Testis (tissue), 3 donors: ENCODE results near the gene NDOR1. TPM values are rescaled to one million over a fixed set of nuclear protein-coding genes. Genes with fewer than 3 reads are reported as not detected.

ENCODE experiments used
- DNase-seq: peaks from one replicate; pipeline ENCODE4 v3.0.0-alpha.2; 2019
- H3K27ac ChIP-seq, 2 donors: fragments of 200-600 bp; sonication (generic); one replicate each; pipeline ENCODE4 v1.5.1; 2019
- H3K27me3 ChIP-seq: fragments of 200-600 bp; sonication (generic); one replicate; pipeline ENCODE4 v1.5.1; 2019
- H3K36me3 ChIP-seq: fragments of 200-600 bp; sonication (generic); one replicate; pipeline ENCODE4 v1.5.1; 2017; ENCODE audit warnings: low read depth; ENCODE audit errors: missing control alignments
- H3K4me1 ChIP-seq: fragments of 200-600 bp; sonication (generic); one replicate; pipeline ENCODE4 v1.5.1; 2019
- H3K4me3 ChIP-seq, 2 donors: fragments of 200-600 bp; sonication (generic); one replicate each; pipeline ENCODE4 v1.5.1; 2017 to 2019
- H3K9me3 ChIP-seq: fragments of 200-600 bp; sonication (generic); one replicate; pipeline ENCODE4 v1.5.1; 2017
- POLR2A ChIP-seq: fragments of 450-650 bp; IDR thresholded peaks from one replicate; pipeline ENCODE4 v1.6.1; 2017; ENCODE audit warnings: antibody characterized with exemption, mild to moderate bottlenecking, moderate library complexity
- WGBS, 2 donors: methylation state at CpG; one replicate each; pipeline ENCODE4 v1.1.5; 2018; 5-methylcytosine and 5-hydroxymethylcytosine counted together
- intact Hi-C: fragments of 100-400 bp; cut with DNase I; formaldehyde crosslinking; loops from one replicate; pipeline ENCODE4 v1.15.1; 2023; ENCODE audit warnings: low total_unique reads
- microRNA-seq, 2 donors: library from miRNA; unstranded; fragments of <30 nt; microRNA quantifications; one replicate each; pipeline ENCODE4, GENCODE V29; 2016; ENCODE audit warnings: borderline number of aligned reads in 2 of 2, borderline replicate concordance in 1 of 2
- polyA plus RNA-seq: library from polyadenylated mRNA; stranded (reverse); fragments of 350-450 nt; fragmentation: Illumina TruSeq; extraction: RNeasy Lipid Tissue Mini Kit (QIAGEN cat#74804); gene quantifications from one replicate; pipeline ENCODE4 v1.2.3, GENCODE V29; 2014; ENCODE audit warnings: low read depth, low replicate concordance; ENCODE audit not compliant: insufficient read depth
- small RNA-seq, 2 donors: library from RNA; depleted of rRNA; stranded (forward); fragments of <200 nt; gene quantifications; one replicate each; pipeline ENCODE3, GENCODE V24; 2016
- total RNA-seq, 2 donors: library from RNA; depleted of rRNA; stranded (reverse); fragments of >200 nt; gene quantifications; one replicate each; pipeline ENCODE4 v1.2.3, GENCODE V29; 2016
- TF ChIP-seq, protein P1 (sequence below), 3 experiments: fragments of 450-650 bp in 2 of 3; fragments of 200-600 bp in 1 of 3; sonication (generic) in 1 of 3; IDR thresholded peaks; one replicate each; pipeline ENCODE4 v1.5.1; 2016 to 2019; ENCODE audit warnings: antibody characterized with exemption in 3 of 3, mild to moderate bottlenecking in 2 of 3, moderate library complexity in 1 of 3

Gene NDOR1
- total and polyA plus RNA-seq, 3 donors from 2014 or later, result 21.9 to 29.1 (median 27.5) TPM

- no peak for DNase-seq
- Histone ChIP-seq H3K27ac (no peak overlapping the region), H3K27me3 (no peaks in the 10 kb centered on the region), H3K4me1 (peaks cover 10% of the 10 kb centered on the region), H3K4me3 (no peak overlapping the region), H3K36me3 (no peaks in the 10 kb centered on the region), H3K9me3 (no peaks in the 10 kb centered on the region)
- intact Hi-C loops, result no loop called here
- TF ChIP-seq, protein P1, sequence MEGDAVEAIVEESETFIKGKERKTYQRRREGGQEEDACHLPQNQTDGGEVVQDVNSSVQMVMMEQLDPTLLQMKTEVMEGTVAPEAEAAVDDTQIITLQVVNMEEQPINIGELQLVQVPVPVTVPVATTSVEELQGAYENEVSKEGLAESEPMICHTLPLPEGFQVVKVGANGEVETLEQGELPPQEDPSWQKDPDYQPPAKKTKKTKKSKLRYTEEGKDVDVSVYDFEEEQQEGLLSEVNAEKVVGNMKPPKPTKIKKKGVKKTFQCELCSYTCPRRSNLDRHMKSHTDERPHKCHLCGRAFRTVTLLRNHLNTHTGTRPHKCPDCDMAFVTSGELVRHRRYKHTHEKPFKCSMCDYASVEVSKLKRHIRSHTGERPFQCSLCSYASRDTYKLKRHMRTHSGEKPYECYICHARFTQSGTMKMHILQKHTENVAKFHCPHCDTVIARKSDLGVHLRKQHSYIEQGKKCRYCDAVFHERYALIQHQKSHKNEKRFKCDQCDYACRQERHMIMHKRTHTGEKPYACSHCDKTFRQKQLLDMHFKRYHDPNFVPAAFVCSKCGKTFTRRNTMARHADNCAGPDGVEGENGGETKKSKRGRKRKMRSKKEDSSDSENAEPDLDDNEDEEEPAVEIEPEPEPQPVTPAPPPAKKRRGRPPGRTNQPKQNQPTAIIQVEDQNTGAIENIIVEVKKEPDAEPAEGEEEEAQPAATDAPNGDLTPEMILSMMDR (IDR thresholded peaks at IDR 0.05), result no peak
- TF ChIP-seq POLR2A, result no peak
- 83 to 92% methylated on average over 10 to 29 of the region's 29 CpGs for WGBS, 2 donors
Measured at GRCh38 chr9:137265496-137266161, 60.1 kb downstream of the NDOR1 start.

DNA sequence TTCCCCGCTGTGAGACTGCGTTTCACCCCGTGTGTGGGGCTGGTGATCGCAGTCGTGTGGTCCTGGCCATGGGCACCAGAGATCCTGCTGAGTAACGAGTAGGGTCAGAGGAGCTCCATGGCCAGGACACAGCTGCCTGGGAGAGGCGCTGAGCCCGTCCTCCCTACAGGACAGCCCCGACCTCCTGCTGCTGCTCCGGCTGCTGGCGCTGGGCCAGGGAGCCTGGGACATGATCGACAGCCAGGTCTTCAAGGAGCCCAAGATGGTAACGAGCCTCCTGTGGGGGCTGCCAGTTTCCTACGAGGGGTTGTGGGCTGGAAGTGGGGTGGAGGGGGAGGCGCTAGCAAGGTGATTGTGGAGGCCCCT is 60.6 kb downstream of the NDOR1 start:
- H3K27ac ChIP-seq, result no peak overlapping the region
- H3K36me3 ChIP-seq, result no peaks in the 10 kb centered on the region
- no peak for DNase-seq

More for the DNA sequence above, 60.6 kb downstream of the NDOR1 start:
- Histone ChIP-seq H3K4me3 (no peak overlapping the region), H3K4me1 (peaks cover 10% of the 10 kb centered on the region), H3K9me3 (no peaks in the 10 kb centered on the region), H3K27me3 (no peaks in the 10 kb centered on the region)
- WGBS, 2 donors, result 87 to 90% methylated on average over 7 to 15 of the region's 15 CpGs
- intact Hi-C loops, result no loop called here
- TF ChIP-seq, protein P1 (IDR thresholded peaks at IDR 0.05), result no peak
- TF ChIP-seq POLR2A, result no peak

Small RNA genes lying within 50 kb of the gene (microRNA-seq; reads per million reads assigned to microRNA genes)
- 0 reads per million in 2 donors for gene MIR3621

Small RNA genes lying within 50 kb of the gene (small RNA-seq; reads per million reads assigned to genes)
- gene MIR3621, result 0 reads per million in 2 donors

Other genes with a start within 250 kb of the NDOR1 start
Only the 30 nearest of the 31 such genes appear.
- 1,000 to 10,000 TPM; 5,554 to 5,948 TPM for gene PTGDS, start 228.2 kb upstream of the NDOR1 start, total RNA-seq
- 4,976 TPM for gene PTGDS, start 228.2 kb upstream of the NDOR1 start, polyA plus RNA-seq
- gene LCNL1, start 222.7 kb upstream of the NDOR1 start, total RNA-seq, result 100 to 1,000 TPM in 1 of 2 donors, 10 to 100 TPM in 1; 59.3 to 131 TPM
- gene LCNL1, start 222.7 kb upstream of the NDOR1 start, polyA plus RNA-seq, result 17.5 TPM
- 10 to 100 TPM; 47.8 to 56.6 TPM for gene PAXX, start 213.3 kb upstream of the NDOR1 start, total RNA-seq
- gene PAXX, start 213.3 kb upstream of the NDOR1 start, polyA plus RNA-seq, result 25.9 TPM
- 1 to 10 TPM; 1.8 to 1.9 TPM for gene CLIC3, start 209.1 kb upstream of the NDOR1 start, total RNA-seq
- gene CLIC3, start 209.1 kb upstream of the NDOR1 start, polyA plus RNA-seq, result 2.8 TPM
- gene ABCA2, start 177.5 kb upstream of the NDOR1 start, total RNA-seq, result 10 to 100 TPM; 56.0 to 65.5 TPM
- gene ABCA2, start 177.5 kb upstream of the NDOR1 start, polyA plus RNA-seq, result 33.6 TPM
- under 1 TPM; 0.06 to 0.24 TPM for gene FUT7, start 173.6 kb upstream of the NDOR1 start, total RNA-seq
- 0.24 TPM for gene FUT7, start 173.6 kb upstream of the NDOR1 start, polyA plus RNA-seq
- gene NPDC1, start 159.5 kb upstream of the NDOR1 start, total RNA-seq, result 100 to 1,000 TPM in 1 of 2 donors, 10 to 100 TPM in 1; 75.9 to 103 TPM
- gene NPDC1, start 159.5 kb upstream of the NDOR1 start, polyA plus RNA-seq, result 47.7 TPM
- gene ENTPD2, start 151.6 kb upstream of the NDOR1 start, total RNA-seq, result 1 to 10 TPM; 5.7 to 9.6 TPM
- gene ENTPD2, start 151.6 kb upstream of the NDOR1 start, polyA plus RNA-seq, result 8.5 TPM
- gene SAPCD2, start 135.1 kb upstream of the NDOR1 start, total RNA-seq, result 1 to 10 TPM; 1.4 to 1.7 TPM
- 0.78 TPM for gene SAPCD2, start 135.1 kb upstream of the NDOR1 start, polyA plus RNA-seq
- gene UAP1L1, start 128.2 kb upstream of the NDOR1 start, total RNA-seq, result 10 to 100 TPM in 1 of 2 donors, 1 to 10 TPM in 1; 7.2 to 10.1 TPM
- 6.9 TPM for gene UAP1L1, start 128.2 kb upstream of the NDOR1 start, polyA plus RNA-seq
- 100 to 1,000 TPM; 122 to 124 TPM for gene MAN1B1, start 118.7 kb upstream of the NDOR1 start, total RNA-seq
- 62.2 TPM for gene MAN1B1, start 118.7 kb upstream of the NDOR1 start, polyA plus RNA-seq
- gene DPP7, start 91.0 kb upstream of the NDOR1 start, total RNA-seq, result 100 to 1,000 TPM; 207 to 215 TPM
- gene DPP7, start 91.0 kb upstream of the NDOR1 start, polyA plus RNA-seq, result 242 TPM
- gene GRIN1, start 66.5 kb upstream of the NDOR1 start, total RNA-seq, result 1 to 10 TPM; 1.5 to 3.8 TPM
- gene GRIN1, start 66.5 kb upstream of the NDOR1 start, polyA plus RNA-seq, result 0.79 TPM
- 1 to 10 TPM; 2.4 to 5.1 TPM for gene LRRC26, start 35.6 kb upstream of the NDOR1 start, total RNA-seq
- not detected for gene LRRC26, start 35.6 kb upstream of the NDOR1 start, polyA plus RNA-seq
- gene TMEM210, start 33.6 kb upstream of the NDOR1 start, total RNA-seq, result 10 to 100 TPM; 19.8 to 37.9 TPM
- 83.2 TPM for gene TMEM210, start 33.6 kb upstream of the NDOR1 start, polyA plus RNA-seq
- gene ANAPC2, start 17.1 kb upstream of the NDOR1 start, total RNA-seq, result 10 to 100 TPM; 91.0 to 98.5 TPM
- gene ANAPC2, start 17.1 kb upstream of the NDOR1 start, polyA plus RNA-seq, result 80.6 TPM
- gene SSNA1, start 17.0 kb upstream of the NDOR1 start, total RNA-seq, result 100 to 1,000 TPM; 134 to 137 TPM
- gene SSNA1, start 17.0 kb upstream of the NDOR1 start, polyA plus RNA-seq, result 211 TPM
- gene TPRN, start 5.0 kb upstream of the NDOR1 start, total RNA-seq, result 10 to 100 TPM; 25.9 to 35.2 TPM
- 17.2 TPM for gene TPRN, start 5.0 kb upstream of the NDOR1 start, polyA plus RNA-seq
- 10 to 100 TPM; 48.0 to 51.2 TPM for gene TMEM203, start 52 bp upstream of the NDOR1 start, total RNA-seq
- gene TMEM203, start 52 bp upstream of the NDOR1 start, polyA plus RNA-seq, result 36.3 TPM
- gene RNF208, start 16.5 kb downstream of the NDOR1 start, total RNA-seq, result 1 to 10 TPM; 3.0 to 4.1 TPM
- gene RNF208, start 16.5 kb downstream of the NDOR1 start, polyA plus RNA-seq, result 7.7 TPM
- 1 to 10 TPM; 3.7 to 5.6 TPM for gene CYSRT1, start 19.5 kb downstream of the NDOR1 start, total RNA-seq
- gene CYSRT1, start 19.5 kb downstream of the NDOR1 start, polyA plus RNA-seq, result 3.0 TPM
- gene RNF224, start 21.8 kb downstream of the NDOR1 start, total RNA-seq, result under 1 TPM; 0.37 to 0.71 TPM
- gene RNF224, start 21.8 kb downstream of the NDOR1 start, polyA plus RNA-seq, result 0.17 TPM
- gene SLC34A3, start 25.2 kb downstream of the NDOR1 start, total RNA-seq, result under 1 TPM; 0.24 to 0.25 TPM
- 0.15 TPM for gene SLC34A3, start 25.2 kb downstream of the NDOR1 start, polyA plus RNA-seq
- gene TUBB4B, start 35.6 kb downstream of the NDOR1 start, total RNA-seq, result 100 to 1,000 TPM; 856 to 940 TPM
- gene TUBB4B, start 35.6 kb downstream of the NDOR1 start, polyA plus RNA-seq, result 1,777 TPM
- gene STPG3, start 45.6 kb downstream of the NDOR1 start, total RNA-seq, result 10 to 100 TPM; 14.6 to 34.1 TPM
- gene STPG3, start 45.6 kb downstream of the NDOR1 start, polyA plus RNA-seq, result 58.9 TPM
- 10 to 100 TPM; 60.9 to 76.7 TPM for gene NELFB, start 49.6 kb downstream of the NDOR1 start, total RNA-seq
- gene NELFB, start 49.6 kb downstream of the NDOR1 start, polyA plus RNA-seq, result 55.0 TPM
- 1 to 10 TPM; 3.4 to 4.5 TPM for gene TOR4A, start 72.0 kb downstream of the NDOR1 start, total RNA-seq
- gene TOR4A, start 72.0 kb downstream of the NDOR1 start, polyA plus RNA-seq, result 2.1 TPM
- 10 to 100 TPM; 14.4 to 40.6 TPM for gene NRARP, start 96.6 kb downstream of the NDOR1 start, total RNA-seq
- 5.2 TPM for gene NRARP, start 96.6 kb downstream of the NDOR1 start, polyA plus RNA-seq
- gene EXD3, start 217.5 kb downstream of the NDOR1 start, total RNA-seq, result 10 to 100 TPM; 15.5 to 24.5 TPM
- gene EXD3, start 217.5 kb downstream of the NDOR1 start, polyA plus RNA-seq, result 8.9 TPM
- 1 to 10 TPM; 4.6 to 8.0 TPM for gene NOXA1, start 217.7 kb downstream of the NDOR1 start, total RNA-seq
- gene NOXA1, start 217.7 kb downstream of the NDOR1 start, polyA plus RNA-seq, result 2.5 TPM